Measurements from ENCODE around the gene MRPL23. TPM values are rescaled to one million over a fixed set of nuclear protein-coding genes. Genes with fewer than 3 reads are reported as not detected.

MRPL23 gene
- total RNA-seq, 1 donor from 2014 or later, result 60.8 TPM

DNA sequence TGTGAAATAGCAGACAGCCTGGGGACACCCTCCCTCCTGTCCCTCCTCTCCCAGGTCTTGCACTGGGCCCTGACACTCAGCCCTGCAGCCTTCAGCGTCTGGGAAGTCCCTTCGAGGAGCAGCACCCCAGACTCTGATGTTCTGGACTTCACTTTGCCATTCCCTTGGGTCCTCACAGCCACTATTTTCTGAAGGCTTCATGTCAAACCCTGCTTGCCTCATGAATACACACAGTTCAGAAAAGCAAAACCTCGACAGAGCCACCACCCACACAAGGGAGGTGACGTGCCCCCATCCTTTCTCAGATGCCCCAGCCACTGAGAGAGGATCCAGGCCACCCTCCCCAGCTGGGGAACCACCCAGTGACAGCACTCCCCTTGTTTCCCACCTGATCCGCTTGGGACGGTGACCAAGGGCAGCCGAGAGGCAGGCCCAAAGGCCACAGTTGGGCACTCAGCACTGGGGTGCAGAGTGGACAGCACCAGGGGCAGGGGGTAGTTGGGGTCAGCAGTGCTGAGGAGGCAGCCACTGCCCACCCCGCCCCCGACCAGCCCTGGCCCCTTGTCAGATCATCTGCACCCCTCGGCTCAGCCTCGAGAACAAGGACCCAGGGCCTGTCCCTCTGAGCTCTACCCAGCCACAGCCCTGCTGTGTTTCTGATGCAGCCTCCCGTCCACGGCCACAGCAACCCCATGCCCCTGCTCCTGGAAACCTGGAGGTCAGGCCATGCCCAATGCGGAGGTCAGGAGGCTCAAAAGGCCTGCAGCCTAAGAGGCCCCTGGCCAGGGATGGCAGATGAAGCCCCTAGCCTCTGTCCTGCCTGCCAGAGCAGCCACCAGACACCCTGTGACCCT lies 30.8 kb upstream of the MRPL23 start:
- TF ChIP-seq, protein P1, sequence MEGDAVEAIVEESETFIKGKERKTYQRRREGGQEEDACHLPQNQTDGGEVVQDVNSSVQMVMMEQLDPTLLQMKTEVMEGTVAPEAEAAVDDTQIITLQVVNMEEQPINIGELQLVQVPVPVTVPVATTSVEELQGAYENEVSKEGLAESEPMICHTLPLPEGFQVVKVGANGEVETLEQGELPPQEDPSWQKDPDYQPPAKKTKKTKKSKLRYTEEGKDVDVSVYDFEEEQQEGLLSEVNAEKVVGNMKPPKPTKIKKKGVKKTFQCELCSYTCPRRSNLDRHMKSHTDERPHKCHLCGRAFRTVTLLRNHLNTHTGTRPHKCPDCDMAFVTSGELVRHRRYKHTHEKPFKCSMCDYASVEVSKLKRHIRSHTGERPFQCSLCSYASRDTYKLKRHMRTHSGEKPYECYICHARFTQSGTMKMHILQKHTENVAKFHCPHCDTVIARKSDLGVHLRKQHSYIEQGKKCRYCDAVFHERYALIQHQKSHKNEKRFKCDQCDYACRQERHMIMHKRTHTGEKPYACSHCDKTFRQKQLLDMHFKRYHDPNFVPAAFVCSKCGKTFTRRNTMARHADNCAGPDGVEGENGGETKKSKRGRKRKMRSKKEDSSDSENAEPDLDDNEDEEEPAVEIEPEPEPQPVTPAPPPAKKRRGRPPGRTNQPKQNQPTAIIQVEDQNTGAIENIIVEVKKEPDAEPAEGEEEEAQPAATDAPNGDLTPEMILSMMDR (conservative IDR thresholded peaks at IDR 0.05), result no peak
- no peaks in the 10 kb centered on the region for H3K27me3 Mint-ChIP-seq (ENCODE audit: low read depth)
- no peak overlapping the region for H3K27ac Mint-ChIP-seq (ENCODE audit: unreplicated experiment)
- DNase-seq (ENCODE audit: low read depth, low spot score), result no peak
- peaks cover 2% of the 10 kb centered on the region for H3K36me3 Mint-ChIP-seq (ENCODE audit: low read depth)
- H3K9me3 Mint-ChIP-seq, result peaks cover 7% of the 10 kb centered on the region
- H3K4me1 Mint-ChIP-seq, result no peaks in the 10 kb centered on the region
- H3K4me3 Mint-ChIP-seq, result no peak overlapping the region

DNA sequence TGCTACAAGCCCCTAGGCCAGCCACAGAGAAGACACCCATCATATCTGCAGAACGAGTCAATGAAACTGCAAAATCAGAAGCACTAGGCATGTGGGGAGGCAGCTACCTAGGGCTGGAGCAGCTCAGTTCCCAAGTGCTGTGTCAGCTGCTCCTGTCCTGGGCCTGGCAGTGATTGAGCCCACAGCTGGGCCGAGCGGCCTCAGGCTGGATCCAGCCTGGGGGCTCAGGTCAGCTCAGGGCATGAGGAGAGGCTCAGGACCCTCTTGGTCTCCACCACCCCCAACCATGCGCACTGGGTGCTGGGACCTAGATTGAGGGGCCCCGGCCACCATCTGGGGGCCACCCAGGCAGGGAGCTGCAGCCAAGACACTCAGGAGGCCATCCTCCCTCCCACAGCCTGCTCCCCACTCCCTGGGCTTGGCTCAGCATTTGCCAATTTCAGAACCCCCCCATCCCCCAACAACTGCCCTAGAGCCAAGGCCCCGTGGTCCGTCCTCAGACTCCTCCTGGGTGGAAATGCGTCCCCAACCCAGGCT lies 30.1 kb upstream of the MRPL23 start:
- no peak for DNase-seq (ENCODE audit: low read depth, low spot score)
- peaks cover 7% of the 10 kb centered on the region for H3K9me3 Mint-ChIP-seq
- no peaks in the 10 kb centered on the region for H3K27me3 Mint-ChIP-seq (ENCODE audit: low read depth)
- peaks cover 2% of the 10 kb centered on the region for H3K36me3 Mint-ChIP-seq (ENCODE audit: low read depth)
- no peak overlapping the region for H3K27ac Mint-ChIP-seq (ENCODE audit: unreplicated experiment)
- H3K4me3 Mint-ChIP-seq, result no peak overlapping the region
- TF ChIP-seq, protein P1 (conservative IDR thresholded peaks at IDR 0.05), result no peak
- H3K4me1 Mint-ChIP-seq, result no peaks in the 10 kb centered on the region

GRCh38 chr11:1917523-1918435 lies 29.4 kb upstream of the MRPL23 start:
- H3K36me3 Mint-ChIP-seq (ENCODE audit: low read depth), result peaks cover 2% of the 10 kb centered on the region
- no peak for DNase-seq (ENCODE audit: low read depth, low spot score)
- TF ChIP-seq, protein P1 (conservative IDR thresholded peaks at IDR 0.05), result peak; percentile 50
- no peak overlapping the region for H3K4me3 Mint-ChIP-seq
- no peak overlapping the region for H3K27ac Mint-ChIP-seq (ENCODE audit: unreplicated experiment)
- no peaks in the 10 kb centered on the region for H3K4me1 Mint-ChIP-seq
- H3K9me3 Mint-ChIP-seq, result peaks cover 7% of the 10 kb centered on the region
- no peaks in the 10 kb centered on the region for H3K27me3 Mint-ChIP-seq (ENCODE audit: low read depth)

DNA sequence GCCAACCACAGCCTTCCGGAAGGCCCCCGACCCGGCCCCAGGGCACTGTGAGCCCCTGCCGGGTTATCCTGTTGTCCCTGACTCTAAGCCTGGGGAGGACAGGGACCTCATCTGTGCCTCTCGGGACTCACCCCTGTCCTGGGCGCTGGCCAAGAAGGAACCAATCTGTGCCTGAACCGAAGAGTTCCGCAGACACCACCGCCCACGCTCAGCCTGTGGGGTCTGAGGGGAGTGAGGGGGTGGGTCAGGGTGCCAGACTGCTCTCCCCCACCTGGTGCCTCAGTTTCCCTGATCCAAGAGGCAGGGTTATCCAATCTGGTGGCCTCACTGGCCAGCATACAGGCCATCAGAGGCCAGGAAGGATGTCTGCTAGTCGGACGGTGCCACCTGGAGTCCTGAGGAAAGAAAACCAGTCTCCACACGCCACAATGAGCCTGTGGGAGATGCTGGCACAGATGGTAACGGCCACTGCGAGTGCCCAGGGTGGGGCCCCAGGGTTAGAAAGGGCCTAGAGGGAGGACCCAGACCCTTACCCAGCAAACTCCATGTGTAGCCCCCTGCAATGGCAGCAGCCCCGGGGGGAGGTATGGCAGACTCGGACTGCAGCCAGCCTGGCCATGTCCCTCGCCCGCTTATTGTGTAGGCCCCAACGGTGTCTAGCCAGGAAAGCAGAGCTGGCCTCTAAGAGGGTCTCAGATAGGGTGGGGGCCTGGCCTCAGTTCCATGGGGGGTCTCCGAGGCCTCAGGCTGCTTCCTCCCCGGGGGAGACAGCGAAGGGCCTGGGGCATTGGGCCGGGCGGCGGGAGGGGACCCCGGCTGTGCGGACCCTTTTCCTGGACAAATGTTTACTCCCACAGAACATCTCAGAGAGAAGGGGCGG lies 28.5 kb upstream of the MRPL23 start:
- no peak for DNase-seq (ENCODE audit: low read depth, low spot score)
- Mint-ChIP-seq H3K9me3 (peaks cover 7% of the 10 kb centered on the region), H3K4me3 (no peak overlapping the region), H3K27me3 (ENCODE audit: low read depth) (no peaks in the 10 kb centered on the region), H3K36me3 (ENCODE audit: low read depth) (peaks cover 2% of the 10 kb centered on the region), H3K4me1 (no peaks in the 10 kb centered on the region), H3K27ac (ENCODE audit: unreplicated experiment) (no peak overlapping the region)
- TF ChIP-seq, protein P1 (conservative IDR thresholded peaks at IDR 0.05), result no peak
